H1 (cell line): ENCODE data around the gene TPP1.

ENCODE experiments used
- EZH2 ChIP-seq: fragments of 200-600 bp; sonication (generic); IDR thresholded peaks from 2 replicates; pipeline ENCODE4 v1.7.1; 2012; ENCODE audit warnings: low read depth, mild to moderate bottlenecking, moderate library complexity, low read length, inconsistent platforms; ENCODE audit not compliant: severe bottlenecking
- MAFK ChIP-seq: IDR thresholded peaks from 2 replicates; pipeline ENCODE4 v1.6.1; 2012; ENCODE audit warnings: low read depth, mild to moderate bottlenecking, improper control_type of control experiment, low read length

- TF ChIP-seq EZH2 = no peak
- TF ChIP-seq MAFK = no peak
Measured at GRCh38 chr11:6656936-6657335, 37.7 kb upstream of the TPP1 start.
